Subcutaneous abdominal adipose tissue (tissue), 5 donors: ENCODE data around the gene SCAMP3.

Source experiments
- H3K27ac ChIP-seq: one replicate; pipeline ENCODE4 v1.7.0; 2013; ENCODE audit warnings: low read depth, mild to moderate bottlenecking, inconsistent platforms, low read length, moderate library complexity
- H3K27me3 ChIP-seq, 5 donors: one replicate each; pipeline ENCODE4 v1.7.0; 2013; ENCODE audit warnings: low read length in 5 of 5, inconsistent platforms in 1 of 5; ENCODE audit not compliant: control insufficient read depth in 5 of 5, insufficient read depth in 4 of 5
- H3K36me3 ChIP-seq, 5 donors: one replicate each; pipeline ENCODE4 v1.7.0; 2013; ENCODE audit warnings: low read length in 5 of 5; ENCODE audit not compliant: control insufficient read depth in 5 of 5, insufficient read depth in 5 of 5
- H3K4me1 ChIP-seq, 5 donors: one replicate each; pipeline ENCODE4 v1.7.0; 2013; ENCODE audit warnings: low read length in 5 of 5, mild to moderate bottlenecking in 3 of 5, moderate library complexity in 1 of 5; ENCODE audit not compliant: control insufficient read depth in 5 of 5, insufficient read depth in 5 of 5
- H3K4me3 ChIP-seq, 5 donors: one replicate each; pipeline ENCODE4 v1.7.0; 2013; ENCODE audit warnings: low read length in 5 of 5, low read depth in 1 of 5
- H3K9ac ChIP-seq, 5 donors: one replicate each; pipeline ENCODE4 v1.7.0; 2013; ENCODE audit warnings: low read length in 5 of 5, mild to moderate bottlenecking in 4 of 5, moderate library complexity in 3 of 5
- H3K9me3 ChIP-seq, 5 donors: one replicate each; pipeline ENCODE4 v1.7.0; 2013; ENCODE audit warnings: low read length in 5 of 5; ENCODE audit not compliant: control insufficient read depth in 5 of 5
- donor health status: healthy.
- donor health status: healthy.
- donor health status: healthy.
- donor health status: healthy.
- donor health status: healthy.

Gene SCAMP3

DNA sequence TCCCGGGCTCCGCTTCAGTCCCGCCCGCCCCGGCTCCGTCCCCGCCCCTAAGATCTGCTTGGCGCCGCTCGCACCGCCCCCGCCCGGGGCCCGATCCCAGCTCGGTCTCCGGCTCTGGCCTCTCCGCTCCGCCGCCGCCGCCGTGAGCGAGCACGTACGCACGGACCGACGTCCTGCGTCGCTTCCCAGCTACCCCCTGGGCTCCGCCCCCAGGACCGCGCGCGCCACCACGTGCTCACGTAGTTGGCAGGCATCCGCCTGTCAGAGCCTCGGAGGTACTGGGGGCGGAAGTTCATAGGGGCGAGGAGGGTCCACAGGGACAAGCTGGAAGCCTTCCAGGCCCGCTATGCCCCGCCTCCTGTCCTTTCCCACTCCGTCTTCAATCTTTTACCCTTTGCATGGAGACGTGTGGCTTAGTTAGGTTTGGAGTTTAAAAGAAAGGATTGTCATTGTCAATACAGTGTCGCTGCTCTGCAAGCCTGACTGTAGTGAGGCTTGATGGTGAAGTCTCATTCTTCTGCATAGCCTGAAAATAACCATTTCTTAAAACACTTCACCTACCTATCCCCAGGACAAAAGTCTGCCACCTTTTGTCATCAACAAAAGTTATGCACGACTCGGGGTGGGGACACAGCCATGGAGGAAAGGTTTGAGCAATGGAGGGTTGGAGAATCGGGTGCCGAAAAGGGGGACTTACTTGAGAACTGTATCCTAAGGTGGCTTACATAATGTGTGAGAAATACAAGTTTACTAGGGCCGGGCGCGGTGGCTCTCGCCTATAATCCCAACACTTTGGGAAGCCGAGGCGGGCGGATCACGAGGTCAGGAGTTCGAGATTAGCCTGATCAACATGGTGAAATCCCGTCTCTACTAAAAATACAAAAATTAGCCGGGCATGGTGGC lies 11.4 kb upstream of the SCAMP3 start, which contains the start of gene CLK2:
Gene CLK2, minus strand, starts transcription at position 162 of the 903 bp plus-strand sequence. CDS start 2,527 bp downstream, outside the sequence.
- H3K27ac ChIP-seq, result peak within 1 kb of the TSS; percentile 53
- H3K4me1 ChIP-seq, result peaks cover 2 to 39% (median 35%) of the 10 kb centered on the region in 5 donors
- no peaks in the 10 kb centered on the region for H3K27me3 ChIP-seq
- H3K4me3 ChIP-seq, result peak within 1 kb of the TSS; percentile 75 to 96 (median 85)
- no peaks in the 10 kb centered on the region for H3K9me3 ChIP-seq
- H3K9ac ChIP-seq, result peak within 1 kb of the TSS; percentile 73 to 91 (median 77)
- peaks cover 4 to 23% (median 21%) of the 10 kb centered on the region in 5 donors for H3K36me3 ChIP-seq

DNA sequence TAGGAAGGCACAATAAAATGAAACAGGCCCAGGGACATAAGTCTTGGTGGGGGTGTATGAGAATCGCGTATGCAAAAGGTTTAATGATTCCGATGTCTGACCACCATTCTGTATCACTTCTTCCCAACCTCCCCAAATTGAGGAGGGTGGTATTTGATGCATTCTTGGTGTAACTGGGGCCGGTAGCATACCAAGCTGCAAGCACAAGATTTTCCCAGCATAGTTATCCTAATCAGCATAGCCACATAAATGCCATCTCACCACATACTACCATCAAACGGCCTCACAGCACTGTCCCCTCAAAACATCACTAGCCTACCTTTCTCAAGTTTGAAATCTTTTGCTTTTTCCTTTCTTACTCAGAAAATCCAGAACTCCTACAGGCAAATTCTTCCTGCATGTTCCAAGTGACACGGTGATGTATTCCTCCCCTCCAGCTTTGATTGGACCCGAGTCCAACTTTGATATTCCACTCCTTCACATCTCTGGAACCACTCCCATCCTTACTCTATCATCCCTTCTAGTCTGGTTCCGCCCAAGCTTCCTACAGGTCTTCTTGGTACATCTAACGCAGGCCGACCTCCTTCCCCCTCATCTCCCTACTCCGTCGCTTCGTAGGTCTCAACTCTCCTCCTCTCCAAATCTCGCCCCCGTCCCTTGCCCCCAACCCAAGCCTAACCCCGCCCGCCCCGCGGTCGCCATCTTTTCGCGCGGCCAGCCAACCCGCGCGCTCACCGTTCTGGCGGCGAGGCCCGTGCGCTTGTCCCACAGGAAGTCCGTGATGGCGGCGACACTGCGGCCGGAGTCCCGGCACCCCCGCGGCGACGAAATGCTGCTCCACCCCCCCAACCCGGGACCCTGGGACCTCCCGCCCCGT lies 10.5 kb upstream of the SCAMP3 start:
- peak overlapping the region; percentile 53 for H3K27ac ChIP-seq
- H3K9ac ChIP-seq, result peak overlapping the region; percentile 21 to 91 (median 76)
- H3K36me3 ChIP-seq, result peaks cover 6 to 32% (median 29%) of the 10 kb centered on the region in 5 donors
- H3K4me1 ChIP-seq, result peaks cover 2 to 31% (median 27%) of the 10 kb centered on the region in 5 donors
- H3K27me3 ChIP-seq, result no peaks in the 10 kb centered on the region
- H3K9me3 ChIP-seq, result no peaks in the 10 kb centered on the region
- peak overlapping the region; percentile 75 to 96 (median 85) for H3K4me3 ChIP-seq

DNA sequence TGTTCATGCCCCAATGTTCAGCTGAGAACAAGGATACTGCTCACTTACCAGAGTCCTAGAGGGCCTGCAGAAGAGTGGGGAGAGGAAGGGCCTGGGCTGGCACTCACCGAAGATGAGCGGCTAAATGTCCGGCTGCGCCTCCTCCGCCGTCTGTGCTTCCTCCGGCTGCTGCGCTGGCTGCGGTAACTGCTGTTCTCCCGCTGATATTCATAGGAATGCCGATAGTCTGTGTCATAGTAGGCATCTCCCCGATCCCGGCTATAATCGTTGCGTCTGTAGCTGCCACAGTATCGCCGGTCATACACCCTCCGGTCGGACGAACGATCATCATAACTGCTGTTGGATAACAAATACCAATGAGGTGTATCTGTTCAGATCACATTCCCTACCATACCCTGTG lies 7.2 kb upstream of the SCAMP3 start:
- Histone ChIP-seq H3K36me3 (peaks cover 20 to 63% (median 59%) of the 10 kb centered on the region in 5 donors), H3K9me3 (no peaks in the 10 kb centered on the region), H3K4me3 (no peak overlapping the region), H3K27me3 (no peaks in the 10 kb centered on the region), H3K27ac (no peak overlapping the region), H3K9ac (no peak overlapping the region), H3K4me1 (peaks cover 2 to 22% (median 19%) of the 10 kb centered on the region in 5 donors)

DNA sequence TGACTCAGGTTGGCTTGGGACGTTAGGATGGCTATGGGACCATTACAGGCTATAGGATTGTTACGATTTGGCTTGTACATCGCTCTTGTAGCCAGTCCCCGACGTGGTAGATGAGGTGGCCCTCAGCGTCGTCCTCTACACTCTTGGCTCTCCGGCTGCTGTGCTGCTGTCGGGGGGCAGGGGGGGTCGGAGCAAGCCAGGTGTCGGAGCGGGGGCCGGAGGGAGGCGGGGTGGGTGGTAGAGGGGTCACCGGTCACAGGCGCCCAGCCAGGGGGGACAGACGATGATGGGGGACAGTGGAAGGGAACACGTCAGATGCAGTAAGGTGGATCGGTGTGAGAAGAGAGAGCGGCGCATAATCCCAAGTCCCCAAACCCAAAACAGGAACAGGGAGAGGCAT lies 6.5 kb upstream of the SCAMP3 start:
- no peak overlapping the region for H3K4me3 ChIP-seq
- peaks cover 23 to 71% (median 66%) of the 10 kb centered on the region in 5 donors for H3K36me3 ChIP-seq
- no peaks in the 10 kb centered on the region for H3K9me3 ChIP-seq
- no peak overlapping the region for H3K27ac ChIP-seq
- no peak overlapping the region for H3K9ac ChIP-seq
- no peaks in the 10 kb centered on the region for H3K27me3 ChIP-seq
- H3K4me1 ChIP-seq, result peaks cover 0 to 18% (median 15%) of the 10 kb centered on the region in 5 donors

DNA sequence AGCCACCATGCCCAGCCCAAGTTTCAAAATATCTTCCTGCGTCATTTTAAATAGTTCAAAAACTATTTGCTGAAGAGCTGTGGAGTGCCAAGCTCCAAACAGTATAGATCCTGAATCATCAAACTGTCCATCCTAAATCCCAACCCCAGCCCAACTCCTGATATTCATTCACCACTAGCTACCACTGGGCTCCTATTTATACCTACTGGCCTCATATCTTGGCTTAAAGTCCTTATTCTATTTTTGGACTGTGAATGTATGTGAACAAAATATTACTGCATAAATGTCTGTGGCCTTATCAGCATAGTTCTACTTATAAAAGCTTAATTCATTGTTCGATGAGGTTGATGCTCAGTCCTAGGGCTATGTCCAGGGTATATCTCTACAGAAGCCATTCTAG lies 5.2 kb upstream of the SCAMP3 start:
- Histone ChIP-seq H3K9me3 (no peaks in the 10 kb centered on the region), H3K4me3 (no peak overlapping the region), H3K27ac (no peak overlapping the region), H3K27me3 (no peaks in the 10 kb centered on the region), H3K36me3 (peaks cover 26 to 79% (median 71%) of the 10 kb centered on the region in 5 donors), H3K9ac (no peak overlapping the region), H3K4me1 (peaks cover 0 to 15% (median 12%) of the 10 kb centered on the region in 5 donors)

DNA sequence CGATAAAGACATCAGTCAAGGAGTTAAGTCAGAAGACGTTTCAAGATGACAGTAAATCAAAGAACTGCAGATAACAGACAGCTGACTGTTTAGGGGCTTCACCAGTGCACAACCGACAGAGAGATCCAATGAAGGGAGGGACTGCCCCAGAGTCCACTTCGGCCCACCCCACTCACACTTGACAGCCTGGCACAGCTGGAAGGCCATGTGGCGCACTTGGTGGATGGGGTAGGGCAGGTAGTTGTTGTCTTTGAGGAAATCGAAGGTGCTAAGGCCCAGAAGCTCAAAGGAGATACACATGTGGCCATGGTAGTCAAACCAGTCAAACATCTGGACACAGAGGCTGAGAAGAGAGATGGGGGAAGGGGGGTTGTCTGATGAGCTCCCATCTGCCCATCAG lies 4.4 kb upstream of the SCAMP3 start:
- Histone ChIP-seq H3K4me3 (no peak overlapping the region), H3K9ac (no peak overlapping the region), H3K27me3 (no peaks in the 10 kb centered on the region), H3K27ac (no peak overlapping the region), H3K36me3 (peaks cover 26 to 79% (median 71%) of the 10 kb centered on the region in 5 donors), H3K4me1 (peaks cover 2 to 12% (median 10%) of the 10 kb centered on the region in 5 donors), H3K9me3 (no peaks in the 10 kb centered on the region)

DNA sequence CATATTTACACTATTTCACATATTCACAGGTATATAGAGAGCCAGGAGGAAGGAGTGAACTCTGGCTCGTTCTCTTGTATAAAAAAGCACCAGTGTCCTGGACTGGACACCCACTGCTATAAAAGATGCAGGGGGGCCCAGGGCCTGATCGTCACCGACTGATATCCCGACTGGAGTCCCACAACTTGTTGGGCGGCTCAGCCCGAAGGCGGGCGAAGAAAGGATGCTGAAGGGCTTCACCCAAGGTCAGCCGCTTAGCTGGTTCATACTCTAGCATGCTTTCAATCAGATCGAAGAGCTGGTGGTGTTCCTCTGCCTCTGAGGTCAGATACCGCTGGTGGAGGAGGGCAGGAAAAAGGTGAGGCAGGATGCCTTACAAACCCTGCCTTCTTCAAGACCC lies 907 bp upstream of the SCAMP3 start:
- peak overlapping the region in 1 of 5 donors; percentile 90 for H3K4me3 ChIP-seq
- no peaks in the 10 kb centered on the region for H3K9me3 ChIP-seq
- no peaks in the 10 kb centered on the region for H3K27me3 ChIP-seq
- peaks cover 25 to 68% (median 53%) of the 10 kb centered on the region in 5 donors for H3K36me3 ChIP-seq
- peak overlapping the region in 2 of 5 donors; percentile 97 to 98 for H3K9ac ChIP-seq
- H3K4me1 ChIP-seq, result peaks cover 6 to 24% (median 20%) of the 10 kb centered on the region in 5 donors
- peak overlapping the region; percentile 86 for H3K27ac ChIP-seq

DNA sequence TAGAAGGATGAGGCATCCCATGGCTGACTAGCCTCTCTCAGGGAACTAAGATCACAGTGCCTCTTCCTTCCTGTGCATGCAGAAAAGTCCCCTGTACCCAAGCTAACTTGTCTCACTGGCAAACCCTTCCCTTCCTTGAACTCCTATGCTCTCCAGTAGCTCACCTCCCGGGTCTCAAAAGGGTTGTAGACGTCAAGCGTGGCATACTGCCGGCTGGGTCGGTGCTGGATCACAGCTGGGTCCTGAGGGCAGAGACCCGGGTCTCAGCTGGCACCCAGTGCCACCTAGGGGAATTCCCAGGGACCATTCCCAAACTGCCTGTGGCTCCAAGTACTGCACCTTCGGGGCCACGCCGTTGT lies 688 bp downstream of the SCAMP3 start:
- Histone ChIP-seq H3K36me3 (peaks cover 18 to 64% (median 49%) of the 10 kb centered on the region in 5 donors), H3K9ac (peak overlapping the region; percentile 81 to 98 (median 92)), H3K27ac (peak overlapping the region; percentile 86), H3K27me3 (no peaks in the 10 kb centered on the region), H3K4me1 (peaks cover 6 to 27% (median 20%) of the 10 kb centered on the region in 5 donors), H3K4me3 (peak overlapping the region; percentile 84 to 92 (median 89)), H3K9me3 (no peaks in the 10 kb centered on the region)

DNA sequence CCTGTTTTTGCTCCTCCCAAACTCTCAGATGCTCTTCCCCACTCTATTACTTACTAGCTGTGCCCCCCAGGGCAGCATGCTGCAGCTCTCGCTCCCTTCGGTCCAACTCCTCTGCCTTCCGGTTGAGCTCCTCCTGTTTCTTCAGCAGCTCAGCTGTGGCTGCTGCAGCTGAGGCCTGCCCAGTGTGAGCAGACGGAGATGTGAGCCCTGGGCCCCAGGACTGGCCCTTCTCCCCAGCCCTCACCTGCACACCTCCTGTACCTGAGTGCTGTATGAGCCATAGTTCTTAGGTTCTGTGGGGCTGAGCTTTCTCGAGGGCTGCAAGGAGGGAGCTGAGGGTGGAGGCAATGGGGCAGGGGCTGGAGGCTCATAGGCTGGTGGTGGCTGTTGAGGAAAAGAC lies 1.9 kb downstream of the SCAMP3 start:
- peaks cover 13 to 56% (median 41%) of the 10 kb centered on the region in 5 donors for H3K36me3 ChIP-seq
- no peaks in the 10 kb centered on the region for H3K27me3 ChIP-seq
- no peaks in the 10 kb centered on the region for H3K9me3 ChIP-seq
- no peak overlapping the region for H3K4me3 ChIP-seq
- peaks cover 9 to 38% (median 28%) of the 10 kb centered on the region in 5 donors for H3K4me1 ChIP-seq
- no peak overlapping the region for H3K9ac ChIP-seq
- no peak overlapping the region for H3K27ac ChIP-seq
